HepG2 (cell line): ENCODE data around the gene TFEC. TPM values are rescaled to one million over a fixed set of nuclear protein-coding genes. Genes with fewer than 3 reads are reported as not detected.
A peak's percentile ranks its signal among the peaks of the same experiment; 100 is the strongest.

ENCODE experiments used
- ATAC-seq: fragments of 200-7000 bp; cut with Tn5 transposase; 3 replicates; pipeline ENCODE4 v1.9.1; 2020; ENCODE audit warnings: mild to moderate bottlenecking, moderate library complexity
- BruUV-seq: library from RNA; stranded (reverse); fragments of 400-500 nt; replicated peaks from 2 replicates; lab custom pipeline; 2021; lab: Mats Ljungman, UMichigan
- CTCF ChIA-PET: fragments of 300-600 bp; formaldehyde crosslinking; extraction: SDS; loops from one replicate; lab custom pipeline; 2021; ENCODE audit warnings: low total read pairs, inconsistent platforms, low intra/inter-chr PET ratio; lab: Yijun Ruan, JAX
- POLR2A ChIA-PET: fragments of 350-600 bp; sonication (Branson Sonifier 250); formaldehyde crosslinking; loops from one replicate; lab custom pipeline; 2020; ENCODE audit warnings: antibody characterized with exemption, inconsistent platforms; lab: Yijun Ruan, JAX
- DNase-seq: peaks from one replicate; pipeline ENCODE4 v3.0.0-alpha.2; 2015; ENCODE audit warnings: low spot score
- FAIRE-seq: peaks from 3 replicates; lab custom pipeline; 2011; peaks lifted over from hg19 to GRCh38; lab: Jason Lieb, UNC
- H2AFZ ChIP-seq: one replicate; pipeline ENCODE4 v1.6.1; 2011; ENCODE audit warnings: low read length, inconsistent platforms
- H3K27ac ChIP-seq: fragments of 300-600 bp; 3 replicates; pipeline ENCODE4 v1.8.0; 2011; ENCODE audit warnings: mixed run types, mild to moderate bottlenecking, mixed read lengths, low read length, inconsistent platforms; ENCODE audit not compliant: insufficient read depth; ENCODE audit errors: extremely low read length
- H3K27me3 ChIP-seq, 2 experiments: fragments of 200-600 bp in 1 of 2; 2 replicates in 1 of 2; 3 replicates in 1 of 2; pipeline versions ENCODE4 v1.6.0 to v1.8.0; 2011; ENCODE audit warnings: low read length in 2 of 2, mild to moderate bottlenecking in 2 of 2, moderate library complexity in 2 of 2, inconsistent platforms in 1 of 2; ENCODE audit not compliant: insufficient read depth in 2 of 2, control insufficient read depth in 1 of 2
- H3K36me3 ChIP-seq, 2 experiments: fragments of 200-600 bp in 1 of 2; replicated peaks in 1 of 2; 2 replicates in 1 of 2; 3 replicates in 1 of 2; pipeline versions ENCODE4 v1.5.1 to v1.8.0; 2011; ENCODE audit warnings: low read length in 2 of 2, inconsistent platforms in 1 of 2; ENCODE audit not compliant: insufficient read depth in 2 of 2, control insufficient read depth in 1 of 2
- H3K4me1 ChIP-seq: 2 replicates; pipeline ENCODE4 v1.5.1; 2012; ENCODE audit warnings: low read length, inconsistent platforms; ENCODE audit not compliant: insufficient read depth
- H3K4me2 ChIP-seq: 2 replicates; pipeline ENCODE4 v1.6.0; 2011; ENCODE audit warnings: low read depth, low read length, inconsistent platforms
- H3K4me3 ChIP-seq, 3 experiments: fragments of 200-600 bp in 1 of 3; sonication (generic), shearing (Covaris generic) in 1 of 3; replicated peaks in 1 of 3; 2 replicates each; pipeline ENCODE4 v1.5.1; 2011 to 2016; ENCODE audit warnings: low read length in 3 of 3, inconsistent platforms in 2 of 3, low read depth in 2 of 3, mild to moderate bottlenecking in 2 of 3, control low read depth in 1 of 3, mixed read lengths in 1 of 3; ENCODE audit not compliant: insufficient read depth in 1 of 3
- H3K79me2 ChIP-seq: one replicate; pipeline ENCODE4 v1.6.1; 2011; ENCODE audit warnings: low read length, inconsistent platforms; ENCODE audit not compliant: insufficient read depth
- H3K9ac ChIP-seq: 2 replicates; pipeline ENCODE4 v1.6.0; 2011; ENCODE audit warnings: mild to moderate bottlenecking, low read depth, low read length, inconsistent platforms; ENCODE audit not compliant: insufficient read depth
- H3K9me3 ChIP-seq: 2 replicates; pipeline ENCODE4 v1.5.1; 2012; ENCODE audit warnings: mild to moderate bottlenecking, low read length
- H4K20me1 ChIP-seq: 2 replicates; pipeline ENCODE4 v1.6.0; 2011; ENCODE audit warnings: inconsistent platforms, mild to moderate bottlenecking, low read length, moderate library complexity; ENCODE audit not compliant: insufficient read depth
- ELF1 ChIP-seq: sonication (generic); formaldehyde crosslinking; IDR thresholded peaks from 2 replicates; pipeline ENCODE4 v1.4.0; 2020; ENCODE audit warnings: missing genetic modification reagents
- FOXM1 ChIP-seq: sonication (generic); formaldehyde crosslinking; IDR thresholded peaks from 2 replicates; pipeline ENCODE4 v1.5.0; 2020; ENCODE audit warnings: missing genetic modification reagents
- GZF1 ChIP-seq: sonication (generic); formaldehyde crosslinking; IDR thresholded peaks from 2 replicates; pipeline ENCODE4 v1.5.1; 2020; ENCODE audit warnings: mild to moderate bottlenecking, missing genetic modification reagents
- ISX ChIP-seq: sonication (generic); formaldehyde crosslinking; conservative IDR thresholded peaks from 2 replicates; pipeline ENCODE4 v1.5.0; 2020; ENCODE audit warnings: missing genetic modification reagents
- KLF13 ChIP-seq: sonication (generic); formaldehyde crosslinking; IDR thresholded peaks from 2 replicates; pipeline ENCODE4 v1.4.0; 2020; ENCODE audit warnings: mild to moderate bottlenecking, missing genetic modification reagents
- KLF6 ChIP-seq: IDR thresholded peaks from 2 replicates; pipeline ENCODE4 v1.8.0; 2016; ENCODE audit warnings: missing biosample characterization, missing genetic modification reagents
- KMT2A ChIP-seq: sonication (generic); formaldehyde crosslinking; IDR thresholded peaks from 2 replicates; pipeline ENCODE4 v1.4.0; 2020; ENCODE audit warnings: missing genetic modification reagents
- NFE2L2 ChIP-seq: fragments of 150-350 bp; IDR thresholded peaks from 2 replicates; pipeline ENCODE4 v1.6.1; 2014; ENCODE audit warnings: low read length
- RBFOX2 ChIP-seq: fragments of 200-400 bp; formaldehyde crosslinking; IDR thresholded peaks from 2 replicates; pipeline ENCODE4 v1.6.1; 2017; ENCODE audit warnings: low read depth, mild to moderate bottlenecking, low read length
- SAP130 ChIP-seq: IDR thresholded peaks from 2 replicates; pipeline ENCODE4 v1.6.1; 2016; ENCODE audit warnings: low read depth
- ZBTB42 ChIP-seq: sonication (generic); formaldehyde crosslinking; IDR thresholded peaks from 2 replicates; pipeline ENCODE4 v1.5.0; 2020; ENCODE audit warnings: mild to moderate bottlenecking, missing genetic modification reagents
- ZNF180 ChIP-seq: sonication (generic); formaldehyde crosslinking; IDR thresholded peaks from 2 replicates; pipeline ENCODE4 v1.4.0; 2020; ENCODE audit warnings: low read depth, missing genetic modification reagents, borderline replicate concordance
- ZNF34 ChIP-seq: sonication (generic); formaldehyde crosslinking; IDR thresholded peaks from 2 replicates; pipeline ENCODE4 v1.4.0; 2020; ENCODE audit warnings: mild to moderate bottlenecking, missing genetic modification reagents, borderline replicate concordance
- ZNF619 ChIP-seq: sonication (generic); formaldehyde crosslinking; IDR thresholded peaks from 2 replicates; pipeline ENCODE4 v1.4.0; 2020; ENCODE audit warnings: mild to moderate bottlenecking, missing genetic modification reagents
- ZNF781 ChIP-seq: sonication (generic); formaldehyde crosslinking; IDR thresholded peaks from 2 replicates; pipeline ENCODE4 v1.5.1; 2020; ENCODE audit warnings: borderline replicate concordance, mild to moderate bottlenecking, missing genetic modification reagents; ENCODE audit errors: not compliant biosample characterization
- WGBS: methylation state at CpG from one replicate; pipeline ENCODE4 v1.1.6; 2017; ENCODE audit warnings: low lambda C conversion rate; 5-methylcytosine and 5-hydroxymethylcytosine counted together
- in situ Hi-C: cut with HindIII; loops from 2 replicates; pipeline ENCODE4 v1.10.0; 2017; ENCODE audit warnings: low pct_unique_long_range_greater_than_20kb; ENCODE audit not compliant: extremely low pct_ligation_motif_present
- intact Hi-C: fragments of 100-400 bp; cut with micrococcal nuclease; formaldehyde crosslinking; loops from one replicate; pipeline ENCODE4 v1.10.0; 2022; ENCODE audit not compliant: unreplicated experiment
- polyA plus RNA-seq, 8 experiments: library from polyadenylated mRNA; depleted of rRNA in 3 of 8; stranded (reverse) in 7 of 8; unstranded in 1 of 8; fragments of >200 nt; fragmentation: Illumina TruSeq in 4 of 8; extraction: Trizol in 4 of 8; gene quantifications; 2 replicates each; pipeline versions ENCODE4 v1.2.1 to v1.2.3, GENCODE V29; 2011 to 2016; ENCODE audit warnings: low read depth in 4 of 8, missing spikeins in 1 of 8, mixed read lengths in 1 of 8; ENCODE audit not compliant: insufficient read depth in 1 of 8
- total RNA-seq, 5 experiments: library from RNA; depleted of rRNA; stranded (reverse); fragments of >200 nt; fragmentation: Illumina TruSeq; extraction: Trizol; gene quantifications; 2 replicates each; pipeline ENCODE4 v1.2.3, GENCODE V29; 2016; ENCODE audit warnings: low read depth in 1 of 5
- TF ChIP-seq, protein P1 (sequence below): sonication (generic); formaldehyde crosslinking; IDR thresholded peaks from 2 replicates; pipeline ENCODE4 v1.4.0; 2020; ENCODE audit warnings: missing genetic modification reagents, mild to moderate bottlenecking, borderline replicate concordance

Gene TFEC
- total and polyA plus RNA-seq, 2 of the 13 experiments (the other 11 are each of a cell fraction or from before 2014, with no cell fraction given), result not detected

DNA sequence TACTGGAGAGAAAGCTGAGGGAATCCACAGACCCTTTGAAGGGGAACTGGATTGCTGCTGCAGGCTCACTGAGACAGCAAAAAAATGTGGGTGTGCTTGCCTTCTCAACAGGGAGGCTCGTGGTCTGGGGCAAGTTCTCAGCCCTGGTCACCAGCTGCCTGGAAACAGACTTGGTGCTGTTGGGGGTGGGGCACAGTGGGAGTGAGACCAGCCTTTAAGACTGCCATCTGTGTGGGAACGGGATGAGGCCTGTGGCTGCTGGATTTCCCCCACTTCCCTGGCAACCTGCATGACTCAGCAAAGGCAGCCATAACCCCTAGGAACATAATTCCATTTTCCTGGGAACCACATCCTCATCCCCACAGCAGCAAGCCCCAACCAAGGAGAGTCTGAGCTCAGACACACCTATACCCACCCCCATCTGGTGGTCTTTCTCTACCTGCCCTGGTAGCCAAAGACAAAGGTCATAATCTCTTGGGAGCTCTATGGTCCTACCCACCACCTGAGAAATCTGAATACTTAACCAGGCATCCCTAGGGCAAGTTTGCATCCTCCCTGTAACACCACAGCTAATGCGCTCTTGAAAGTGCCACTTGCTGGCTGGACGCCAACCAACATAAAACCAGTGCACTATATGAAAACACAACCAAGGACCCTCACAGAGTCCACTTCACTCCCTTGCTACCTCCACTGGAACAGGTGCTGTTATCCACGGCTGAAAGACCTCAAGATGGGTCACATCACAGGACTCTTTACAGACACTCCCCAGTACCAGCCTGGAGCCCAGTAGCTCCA, 45.0 kb upstream of the TFEC start:
- in situ Hi-C loops, result no loop called here
- no peak overlapping the region for H3K27ac ChIP-seq
- WGBS, result 30% methylated on average over 3 of the region's 5 CpGs

DNA sequence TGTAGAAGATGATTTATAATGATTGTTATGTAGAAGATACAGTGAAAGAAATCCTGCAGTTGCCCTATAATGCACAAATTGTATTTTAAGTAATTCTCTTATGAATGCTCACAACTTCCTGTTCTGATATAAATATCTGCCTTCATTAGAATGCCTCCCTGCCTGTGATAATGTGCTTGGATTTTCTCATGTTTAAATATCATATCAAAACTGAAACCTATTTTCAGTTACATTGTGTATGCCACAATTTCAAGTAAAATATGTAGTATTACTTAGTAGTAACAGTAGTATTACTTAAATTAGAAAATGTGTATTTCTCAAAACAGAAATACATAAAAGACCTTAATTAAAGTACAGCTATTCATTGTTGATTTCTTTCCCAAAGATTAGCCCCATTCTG, 41.1 kb upstream of the TFEC start:
- Histone ChIP-seq H3K9me3 (no peaks in the 10 kb centered on the region), H2AFZ (no peak overlapping the region), H3K4me2 (no peak overlapping the region), H3K9ac (no peak overlapping the region), H3K27ac (no peak overlapping the region), H3K79me2 (no peaks in the 10 kb centered on the region), H3K27me3 (no peaks in the 10 kb centered on the region), H3K4me3 (no peak overlapping the region), H3K36me3 (no peaks in the 10 kb centered on the region), H3K4me1 (no peaks in the 10 kb centered on the region), H4K20me1 (no peaks in the 10 kb centered on the region)
- DNase-seq (no peak), ATAC-seq (no peak), FAIRE-seq (no peak)
- BruUV-seq, result no TSS peak
- in situ Hi-C loops, result no loop called here
- ChIA-PET POLR2A (no interaction called here), CTCF (no interaction called here)
- intact Hi-C loops, result no loop called here
- TF ChIP-seq ZNF619 (no peak), RBFOX2 (no peak), ZNF34 (no peak), KMT2A (no peak), ISX (no peak), KLF13 (CRISPR knock-in tag) (no peak), ZBTB42 (no peak), ZNF180 (CRISPR knock-in tag) (no peak), ZNF781 (CRISPR knock-in tag) (no peak), SAP130 (CRISPR knock-in tag) (no peak), FOXM1 (CRISPR knock-in tag) (no peak), ELF1 (no peak), KLF6 (CRISPR knock-in tag) (no peak)
- TF ChIP-seq, protein P1, sequence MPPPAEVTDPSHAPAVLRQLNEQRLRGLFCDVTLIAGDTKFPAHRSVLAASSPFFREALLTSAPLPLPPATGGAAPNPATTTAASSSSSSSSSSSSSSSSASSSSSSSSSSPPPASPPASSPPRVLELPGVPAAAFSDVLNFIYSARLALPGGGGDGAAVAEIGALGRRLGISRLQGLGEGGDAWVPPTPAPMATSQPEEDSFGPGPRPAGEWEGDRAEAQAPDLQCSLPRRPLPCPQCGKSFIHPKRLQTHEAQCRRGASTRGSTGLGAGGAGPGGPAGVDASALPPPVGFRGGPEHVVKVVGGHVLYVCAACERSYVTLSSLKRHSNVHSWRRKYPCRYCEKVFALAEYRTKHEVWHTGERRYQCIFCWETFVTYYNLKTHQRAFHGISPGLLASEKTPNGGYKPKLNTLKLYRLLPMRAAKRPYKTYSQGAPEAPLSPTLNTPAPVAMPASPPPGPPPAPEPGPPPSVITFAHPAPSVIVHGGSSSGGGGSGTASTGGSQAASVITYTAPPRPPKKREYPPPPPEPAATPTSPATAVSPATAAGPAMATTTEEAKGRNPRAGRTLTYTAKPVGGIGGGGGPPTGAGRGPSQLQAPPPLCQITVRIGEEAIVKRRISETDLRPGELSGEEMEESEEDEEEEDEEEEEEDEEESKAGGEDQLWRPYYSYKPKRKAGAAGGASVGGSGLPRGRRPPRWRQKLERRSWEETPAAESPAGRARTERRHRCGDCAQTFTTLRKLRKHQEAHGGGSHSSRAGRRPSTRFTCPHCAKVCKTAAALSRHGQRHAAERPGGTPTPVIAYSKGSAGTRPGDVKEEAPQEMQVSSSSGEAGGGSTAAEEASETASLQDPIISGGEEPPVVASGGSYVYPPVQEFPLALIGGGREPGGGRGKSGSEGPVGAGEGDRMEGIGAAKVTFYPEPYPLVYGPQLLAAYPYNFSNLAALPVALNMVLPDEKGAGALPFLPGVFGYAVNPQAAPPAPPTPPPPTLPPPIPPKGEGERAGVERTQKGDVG (CRISPR knock-in tag), result no peak

More for the DNA sequence above, 45.0 kb upstream of the TFEC start:
- Histone ChIP-seq H4K20me1 (no peaks in the 10 kb centered on the region), H3K79me2 (no peaks in the 10 kb centered on the region), H3K27me3 (no peaks in the 10 kb centered on the region), H3K4me1 (no peaks in the 10 kb centered on the region), H2AFZ (no peak overlapping the region), H3K4me2 (no peak overlapping the region), H3K9me3 (no peaks in the 10 kb centered on the region), H3K4me3 (no peak overlapping the region), H3K9ac (no peak overlapping the region), H3K36me3 (no peaks in the 10 kb centered on the region)
- DNase-seq, result no peak
- intact Hi-C loops, result no loop called here
- ChIA-PET CTCF (no interaction called here), POLR2A (no interaction called here)
- BruUV-seq, result no TSS peak
- FAIRE-seq, result no peak
- ATAC-seq, result no peak
- TF ChIP-seq NFE2L2 (peak; percentile 38), GZF1 (no peak)
